HepG2 (cell line): Measurements from ENCODE around the gene ANO10. TPM values are rescaled to one million over a fixed set of nuclear protein-coding genes. Genes with fewer than 3 reads are reported as not detected.

ENCODE experiments used
- ATAC-seq: fragments of 200-7000 bp; cut with Tn5 transposase; 3 replicates; pipeline ENCODE4 v1.9.1; 2020; ENCODE audit warnings: mild to moderate bottlenecking, moderate library complexity
- BruUV-seq: library from RNA; stranded (reverse); fragments of 400-500 nt; replicated peaks from 2 replicates; lab custom pipeline; 2021; lab: Mats Ljungman, UMichigan
- CTCF ChIA-PET: fragments of 300-600 bp; formaldehyde crosslinking; extraction: SDS; loops from one replicate; lab custom pipeline; 2021; ENCODE audit warnings: low total read pairs, inconsistent platforms, low intra/inter-chr PET ratio; lab: Yijun Ruan, JAX
- POLR2A ChIA-PET: fragments of 350-600 bp; sonication (Branson Sonifier 250); formaldehyde crosslinking; loops from one replicate; lab custom pipeline; 2020; ENCODE audit warnings: antibody characterized with exemption, inconsistent platforms; lab: Yijun Ruan, JAX
- DNase-seq: peaks from one replicate; pipeline ENCODE4 v3.0.0-alpha.2; 2015; ENCODE audit warnings: low spot score
- FAIRE-seq: peaks from 3 replicates; lab custom pipeline; 2011; peaks lifted over from hg19 to GRCh38; lab: Jason Lieb, UNC
- H2AFZ ChIP-seq: one replicate; pipeline ENCODE4 v1.6.1; 2011; ENCODE audit warnings: low read length, inconsistent platforms
- H3K27ac ChIP-seq: fragments of 300-600 bp; 3 replicates; pipeline ENCODE4 v1.8.0; 2011; ENCODE audit warnings: mixed run types, mild to moderate bottlenecking, mixed read lengths, low read length, inconsistent platforms; ENCODE audit not compliant: insufficient read depth; ENCODE audit errors: extremely low read length
- H3K27me3 ChIP-seq, 2 experiments: fragments of 200-600 bp in 1 of 2; 2 replicates in 1 of 2; 3 replicates in 1 of 2; pipeline versions ENCODE4 v1.6.0 to v1.8.0; 2011; ENCODE audit warnings: low read length in 2 of 2, mild to moderate bottlenecking in 2 of 2, moderate library complexity in 2 of 2, inconsistent platforms in 1 of 2; ENCODE audit not compliant: insufficient read depth in 2 of 2, control insufficient read depth in 1 of 2
- H3K36me3 ChIP-seq, 2 experiments: fragments of 200-600 bp in 1 of 2; replicated peaks in 1 of 2; 2 replicates in 1 of 2; 3 replicates in 1 of 2; pipeline versions ENCODE4 v1.5.1 to v1.8.0; 2011; ENCODE audit warnings: low read length in 2 of 2, inconsistent platforms in 1 of 2; ENCODE audit not compliant: insufficient read depth in 2 of 2, control insufficient read depth in 1 of 2
- H3K4me1 ChIP-seq: 2 replicates; pipeline ENCODE4 v1.5.1; 2012; ENCODE audit warnings: low read length, inconsistent platforms; ENCODE audit not compliant: insufficient read depth
- H3K4me2 ChIP-seq: 2 replicates; pipeline ENCODE4 v1.6.0; 2011; ENCODE audit warnings: low read depth, low read length, inconsistent platforms
- H3K4me3 ChIP-seq, 3 experiments: fragments of 200-600 bp in 1 of 3; sonication (generic), shearing (Covaris generic) in 1 of 3; replicated peaks in 1 of 3; 2 replicates each; pipeline ENCODE4 v1.5.1; 2011 to 2016; ENCODE audit warnings: low read length in 3 of 3, inconsistent platforms in 2 of 3, low read depth in 2 of 3, mild to moderate bottlenecking in 2 of 3, control low read depth in 1 of 3, mixed read lengths in 1 of 3; ENCODE audit not compliant: insufficient read depth in 1 of 3
- H3K79me2 ChIP-seq: one replicate; pipeline ENCODE4 v1.6.1; 2011; ENCODE audit warnings: low read length, inconsistent platforms; ENCODE audit not compliant: insufficient read depth
- H3K9ac ChIP-seq: 2 replicates; pipeline ENCODE4 v1.6.0; 2011; ENCODE audit warnings: mild to moderate bottlenecking, low read depth, low read length, inconsistent platforms; ENCODE audit not compliant: insufficient read depth
- H3K9me3 ChIP-seq: 2 replicates; pipeline ENCODE4 v1.5.1; 2012; ENCODE audit warnings: mild to moderate bottlenecking, low read length
- H4K20me1 ChIP-seq: 2 replicates; pipeline ENCODE4 v1.6.0; 2011; ENCODE audit warnings: inconsistent platforms, mild to moderate bottlenecking, low read length, moderate library complexity; ENCODE audit not compliant: insufficient read depth
- CENPT ChIP-seq: sonication (generic); formaldehyde crosslinking; IDR thresholded peaks from 2 replicates; pipeline ENCODE4 v1.8.0; 2022; ENCODE audit warnings: low read depth, mild to moderate bottlenecking, moderate library complexity, missing genetic modification reagents
- EZH2 ChIP-seq: conservative IDR thresholded peaks from 2 replicates; pipeline ENCODE4 v1.6.1; 2012; ENCODE audit warnings: mild to moderate bottlenecking, low read depth, low read length, moderate library complexity
- FOXA3 ChIP-seq: IDR thresholded peaks from 2 replicates; pipeline ENCODE4 v1.6.1; 2016; ENCODE audit warnings: missing genetic modification reagents, missing compliant biosample characterization
- IRX3 ChIP-seq: sonication (generic); formaldehyde crosslinking; IDR thresholded peaks from 2 replicates; pipeline ENCODE4 v1.8.1; 2023; ENCODE audit warnings: mild to moderate bottlenecking, low read depth, missing genetic modification reagents, borderline replicate concordance
- KAT7 ChIP-seq: IDR thresholded peaks from 2 replicates; pipeline ENCODE4 v1.6.1; 2018; ENCODE audit warnings: borderline replicate concordance, missing compliant biosample characterization
- XBP1 ChIP-seq: sonication (generic); formaldehyde crosslinking; IDR thresholded peaks from 2 replicates; pipeline ENCODE4 v1.5.0; 2020; ENCODE audit warnings: missing genetic modification reagents
- ZFP90 ChIP-seq: sonication (generic); formaldehyde crosslinking; IDR thresholded peaks from 2 replicates; pipeline ENCODE4 v1.8.0; 2022; ENCODE audit warnings: missing genetic modification reagents, mild to moderate bottlenecking, inconsistent platforms, borderline replicate concordance
- ZNF138 ChIP-seq: sonication (generic); formaldehyde crosslinking; IDR thresholded peaks from 2 replicates; pipeline ENCODE4 v1.5.0; 2020; ENCODE audit warnings: mild to moderate bottlenecking, low read depth, missing genetic modification reagents
- ZNF232 ChIP-seq: sonication (generic); formaldehyde crosslinking; IDR thresholded peaks from 2 replicates; pipeline ENCODE4 v1.4.0; 2020; ENCODE audit warnings: missing genetic modification reagents, borderline replicate concordance
- ZNF83 ChIP-seq: sonication (generic); formaldehyde crosslinking; IDR thresholded peaks from 2 replicates; pipeline ENCODE4 v1.4.0; 2020; ENCODE audit warnings: missing genetic modification reagents, mild to moderate bottlenecking, borderline replicate concordance
- WGBS: methylation state at CpG from one replicate; pipeline ENCODE4 v1.1.6; 2017; ENCODE audit warnings: low lambda C conversion rate; 5-methylcytosine and 5-hydroxymethylcytosine counted together
- in situ Hi-C: cut with HindIII; loops from 2 replicates; pipeline ENCODE4 v1.10.0; 2017; ENCODE audit warnings: low pct_unique_long_range_greater_than_20kb; ENCODE audit not compliant: extremely low pct_ligation_motif_present
- intact Hi-C: fragments of 100-400 bp; cut with micrococcal nuclease; formaldehyde crosslinking; loops from one replicate; pipeline ENCODE4 v1.10.0; 2022; ENCODE audit not compliant: unreplicated experiment
- polyA plus RNA-seq, 8 experiments: library from polyadenylated mRNA; depleted of rRNA in 3 of 8; stranded (reverse) in 7 of 8; unstranded in 1 of 8; fragments of >200 nt; fragmentation: Illumina TruSeq in 4 of 8; extraction: Trizol in 4 of 8; gene quantifications; 2 replicates each; pipeline versions ENCODE4 v1.2.1 to v1.2.3, GENCODE V29; 2011 to 2016; ENCODE audit warnings: low read depth in 4 of 8, missing spikeins in 1 of 8, mixed read lengths in 1 of 8; ENCODE audit not compliant: insufficient read depth in 1 of 8
- total RNA-seq, 5 experiments: library from RNA; depleted of rRNA; stranded (reverse); fragments of >200 nt; fragmentation: Illumina TruSeq; extraction: Trizol; gene quantifications; 2 replicates each; pipeline ENCODE4 v1.2.3, GENCODE V29; 2016; ENCODE audit warnings: low read depth in 1 of 5
- TF ChIP-seq, protein P1 (sequence below): sonication (generic); formaldehyde crosslinking; IDR thresholded peaks from 2 replicates; pipeline ENCODE4 v1.5.0; 2020; ENCODE audit warnings: missing genetic modification reagents
- TF ChIP-seq, protein P2 (sequence below): sonication (generic); formaldehyde crosslinking; IDR thresholded peaks from 2 replicates; pipeline ENCODE4 v1.9.0; 2021; ENCODE audit warnings: missing genetic modification reagents, borderline replicate concordance
- TF ChIP-seq, protein P3 (sequence below): IDR thresholded peaks from 2 replicates; pipeline ENCODE4 v1.6.1; 2016; ENCODE audit warnings: low read depth, borderline replicate concordance
- TF ChIP-seq, protein P4 (sequence below): sonication (generic); formaldehyde crosslinking; IDR thresholded peaks from 2 replicates; pipeline ENCODE4 v1.5.1; 2020; ENCODE audit warnings: mild to moderate bottlenecking, missing genetic modification reagents, moderate library complexity
- TF ChIP-seq, protein P5 (sequence below): sonication (generic); formaldehyde crosslinking; conservative IDR thresholded peaks from 2 replicates; pipeline ENCODE4 v1.4.0; 2020; ENCODE audit warnings: missing genetic modification reagents

The ANO10 gene
- total and polyA plus RNA-seq, 2 of the 13 experiments (the other 11 are each of a cell fraction or from before 2014, with no cell fraction given): 10.4 to 13.1 TPM

DNA sequence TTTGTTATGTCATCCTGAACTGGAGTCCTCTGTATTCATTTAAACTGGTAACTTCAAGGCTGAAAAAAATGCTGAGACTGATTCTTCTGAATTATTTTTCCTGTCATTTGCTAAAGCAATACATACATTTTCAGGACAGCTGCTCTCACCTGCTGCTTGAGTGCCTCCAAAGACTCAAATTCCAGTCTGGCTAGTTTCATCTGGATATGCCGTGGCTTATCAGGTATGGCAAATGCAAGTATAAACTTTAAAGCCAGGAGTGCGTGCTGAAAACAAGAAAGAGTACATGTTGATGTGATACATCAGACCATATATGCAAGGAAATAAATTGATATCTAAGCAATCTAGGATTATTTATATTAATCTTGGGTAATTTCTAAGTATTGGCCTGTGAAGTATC is 189.3 kb downstream of the ANO10 start (continued):
- TF ChIP-seq ZNF83 (CRISPR knock-in tag): no peak
- no peak for TF ChIP-seq ZNF138
- TF ChIP-seq XBP1 (CRISPR knock-in tag): no peak
- TF ChIP-seq, protein P1, sequence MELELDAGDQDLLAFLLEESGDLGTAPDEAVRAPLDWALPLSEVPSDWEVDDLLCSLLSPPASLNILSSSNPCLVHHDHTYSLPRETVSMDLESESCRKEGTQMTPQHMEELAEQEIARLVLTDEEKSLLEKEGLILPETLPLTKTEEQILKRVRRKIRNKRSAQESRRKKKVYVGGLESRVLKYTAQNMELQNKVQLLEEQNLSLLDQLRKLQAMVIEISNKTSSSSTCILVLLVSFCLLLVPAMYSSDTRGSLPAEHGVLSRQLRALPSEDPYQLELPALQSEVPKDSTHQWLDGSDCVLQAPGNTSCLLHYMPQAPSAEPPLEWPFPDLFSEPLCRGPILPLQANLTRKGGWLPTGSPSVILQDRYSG (CRISPR knock-in tag): no peak
- TF ChIP-seq, protein P2, sequence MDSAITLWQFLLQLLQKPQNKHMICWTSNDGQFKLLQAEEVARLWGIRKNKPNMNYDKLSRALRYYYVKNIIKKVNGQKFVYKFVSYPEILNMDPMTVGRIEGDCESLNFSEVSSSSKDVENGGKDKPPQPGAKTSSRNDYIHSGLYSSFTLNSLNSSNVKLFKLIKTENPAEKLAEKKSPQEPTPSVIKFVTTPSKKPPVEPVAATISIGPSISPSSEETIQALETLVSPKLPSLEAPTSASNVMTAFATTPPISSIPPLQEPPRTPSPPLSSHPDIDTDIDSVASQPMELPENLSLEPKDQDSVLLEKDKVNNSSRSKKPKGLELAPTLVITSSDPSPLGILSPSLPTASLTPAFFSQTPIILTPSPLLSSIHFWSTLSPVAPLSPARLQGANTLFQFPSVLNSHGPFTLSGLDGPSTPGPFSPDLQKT (CRISPR knock-in tag): no peak
- no peak for TF ChIP-seq ZNF232 (CRISPR knock-in tag)
- TF ChIP-seq EZH2: no peak
- TF ChIP-seq, protein P3, sequence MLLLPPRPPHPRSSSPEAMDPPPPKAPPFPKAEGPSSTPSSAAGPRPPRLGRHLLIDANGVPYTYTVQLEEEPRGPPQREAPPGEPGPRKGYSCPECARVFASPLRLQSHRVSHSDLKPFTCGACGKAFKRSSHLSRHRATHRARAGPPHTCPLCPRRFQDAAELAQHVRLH (CRISPR knock-in tag): no peak
- TF ChIP-seq IRX3 (CRISPR knock-in tag): no peak
- TF ChIP-seq ZFP90 (CRISPR knock-in tag): no peak

DNA sequence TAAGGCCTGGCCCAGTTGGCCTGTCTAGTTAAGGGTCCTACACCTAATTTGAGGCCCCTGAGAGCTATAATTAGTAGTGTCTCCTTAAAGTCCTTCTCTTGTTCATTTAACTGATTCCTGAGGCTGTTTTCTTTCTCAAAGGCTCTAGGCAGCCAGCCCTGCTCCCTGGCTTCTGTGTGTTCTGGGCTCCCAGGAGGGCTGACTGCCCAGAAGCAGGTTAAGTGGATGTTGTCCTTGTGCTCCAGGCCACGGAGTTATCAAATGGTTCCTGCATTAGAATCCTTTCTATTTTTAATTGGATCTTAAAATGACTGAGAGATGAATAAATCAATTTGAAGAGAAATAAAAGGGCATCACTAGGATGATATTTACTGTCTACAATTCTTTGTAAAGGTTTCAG is 195.4 kb downstream of the ANO10 start:
- FAIRE-seq (no peak), DNase-seq (no peak), ATAC-seq (no peak)
- Histone ChIP-seq H3K79me2 (no peaks in the 10 kb centered on the region), H3K4me2 (no peak overlapping the region), H3K4me3 (no peak overlapping the region), H3K9me3 (peaks cover 8% of the 10 kb centered on the region), H4K20me1 (no peaks in the 10 kb centered on the region), H3K36me3 (no peaks in the 10 kb centered on the region), H3K9ac (no peak overlapping the region), H3K27me3 (no peaks in the 10 kb centered on the region), H3K27ac (no peak overlapping the region), H3K4me1 (no peaks in the 10 kb centered on the region), H2AFZ (no peak overlapping the region)
- no TSS peak for BruUV-seq
- intact Hi-C loops: no loop called here
- CTCF ChIA-PET: no interaction called here
- in situ Hi-C loops: no loop called here
- WGBS: 84% methylated on average over 1 of the region's 1 CpG
- POLR2A ChIA-PET: no interaction called here
- TF ChIP-seq, protein P4, sequence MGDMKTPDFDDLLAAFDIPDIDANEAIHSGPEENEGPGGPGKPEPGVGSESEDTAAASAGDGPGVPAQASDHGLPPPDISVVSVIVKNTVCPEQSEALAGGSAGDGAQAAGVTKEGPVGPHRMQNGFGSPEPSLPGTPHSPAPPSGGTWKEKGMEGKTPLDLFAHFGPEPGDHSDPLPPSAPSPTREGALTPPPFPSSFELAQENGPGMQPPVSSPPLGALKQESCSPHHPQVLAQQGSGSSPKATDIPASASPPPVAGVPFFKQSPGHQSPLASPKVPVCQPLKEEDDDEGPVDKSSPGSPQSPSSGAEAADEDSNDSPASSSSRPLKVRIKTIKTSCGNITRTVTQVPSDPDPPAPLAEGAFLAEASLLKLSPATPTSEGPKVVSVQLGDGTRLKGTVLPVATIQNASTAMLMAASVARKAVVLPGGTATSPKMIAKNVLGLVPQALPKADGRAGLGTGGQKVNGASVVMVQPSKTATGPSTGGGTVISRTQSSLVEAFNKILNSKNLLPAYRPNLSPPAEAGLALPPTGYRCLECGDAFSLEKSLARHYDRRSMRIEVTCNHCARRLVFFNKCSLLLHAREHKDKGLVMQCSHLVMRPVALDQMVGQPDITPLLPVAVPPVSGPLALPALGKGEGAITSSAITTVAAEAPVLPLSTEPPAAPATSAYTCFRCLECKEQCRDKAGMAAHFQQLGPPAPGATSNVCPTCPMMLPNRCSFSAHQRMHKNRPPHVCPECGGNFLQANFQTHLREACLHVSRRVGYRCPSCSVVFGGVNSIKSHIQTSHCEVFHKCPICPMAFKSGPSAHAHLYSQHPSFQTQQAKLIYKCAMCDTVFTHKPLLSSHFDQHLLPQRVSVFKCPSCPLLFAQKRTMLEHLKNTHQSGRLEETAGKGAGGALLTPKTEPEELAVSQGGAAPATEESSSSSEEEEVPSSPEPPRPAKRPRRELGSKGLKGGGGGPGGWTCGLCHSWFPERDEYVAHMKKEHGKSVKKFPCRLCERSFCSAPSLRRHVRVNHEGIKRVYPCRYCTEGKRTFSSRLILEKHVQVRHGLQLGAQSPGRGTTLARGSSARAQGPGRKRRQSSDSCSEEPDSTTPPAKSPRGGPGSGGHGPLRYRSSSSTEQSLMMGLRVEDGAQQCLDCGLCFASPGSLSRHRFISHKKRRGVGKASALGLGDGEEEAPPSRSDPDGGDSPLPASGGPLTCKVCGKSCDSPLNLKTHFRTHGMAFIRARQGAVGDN (CRISPR knock-in tag): no peak
- TF ChIP-seq ZNF83 (CRISPR knock-in tag) (no peak), CENPT (no peak), KAT7 (no peak), FOXA3 (CRISPR knock-in tag) (no peak)
- TF ChIP-seq, protein P5, sequence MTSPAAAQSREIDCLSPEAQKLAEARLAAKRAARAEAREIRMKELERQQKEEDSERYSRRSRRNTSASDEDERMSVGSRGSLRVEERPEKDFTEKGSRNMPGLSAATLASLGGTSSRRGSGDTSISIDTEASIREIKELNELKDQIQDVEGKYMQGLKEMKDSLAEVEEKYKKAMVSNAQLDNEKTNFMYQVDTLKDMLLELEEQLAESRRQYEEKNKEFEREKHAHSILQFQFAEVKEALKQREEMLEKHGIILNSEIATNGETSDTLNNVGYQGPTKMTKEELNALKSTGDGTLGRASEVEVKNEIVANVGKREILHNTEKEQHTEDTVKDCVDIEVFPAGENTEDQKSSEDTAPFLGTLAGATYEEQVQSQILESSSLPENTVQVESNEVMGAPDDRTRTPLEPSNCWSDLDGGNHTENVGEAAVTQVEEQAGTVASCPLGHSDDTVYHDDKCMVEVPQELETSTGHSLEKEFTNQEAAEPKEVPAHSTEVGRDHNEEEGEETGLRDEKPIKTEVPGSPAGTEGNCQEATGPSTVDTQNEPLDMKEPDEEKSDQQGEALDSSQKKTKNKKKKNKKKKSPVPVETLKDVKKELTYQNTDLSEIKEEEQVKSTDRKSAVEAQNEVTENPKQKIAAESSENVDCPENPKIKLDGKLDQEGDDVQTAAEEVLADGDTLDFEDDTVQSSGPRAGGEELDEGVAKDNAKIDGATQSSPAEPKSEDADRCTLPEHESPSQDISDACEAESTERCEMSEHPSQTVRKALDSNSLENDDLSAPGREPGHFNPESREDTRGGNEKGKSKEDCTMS (CRISPR knock-in tag): no peak
